Measurements from ENCODE around the gene SYT12.

The SYT12 gene

DNA sequence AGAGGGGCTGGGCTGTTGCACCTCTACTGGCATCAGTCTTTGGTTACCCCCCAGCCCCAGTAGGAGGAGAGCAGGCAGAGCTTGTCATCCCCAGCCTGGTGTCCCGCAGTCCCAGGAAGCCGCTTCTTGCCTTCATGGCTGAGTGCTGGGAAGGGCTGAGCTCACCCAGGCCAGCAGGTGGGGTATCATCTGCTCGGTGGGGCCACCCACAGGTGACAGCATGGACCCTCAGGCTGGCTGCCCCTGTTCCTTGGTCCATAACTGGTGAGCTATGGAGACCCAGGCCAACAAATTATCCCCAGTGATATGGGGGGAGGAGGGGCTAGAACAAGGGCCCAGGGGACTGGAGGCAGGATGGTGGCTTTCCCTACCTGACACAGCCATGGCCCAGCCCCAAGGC, 27.2 kb downstream of the SYT12 start:
- no peak for TF ChIP-seq CTCF (IDR thresholded peaks at IDR 0.05; ENCODE audit: poor library complexity, severe bottlenecking)
- no peak overlapping the region for H3K27ac ChIP-seq (ENCODE audit: poor library complexity, severe bottlenecking)
- peaks cover 10% of the 10 kb centered on the region for H3K4me1 ChIP-seq (ENCODE audit: insufficient read depth, poor library complexity, severe bottlenecking)
- no peaks in the 10 kb centered on the region for H3K27me3 ChIP-seq (ENCODE audit: insufficient read depth, poor library complexity, severe bottlenecking)
- H3K36me3 ChIP-seq (ENCODE audit: low read depth), result no peaks in the 10 kb centered on the region
- H3K9me3 ChIP-seq (ENCODE audit: severe bottlenecking), result no peaks in the 10 kb centered on the region
- no peak overlapping the region for H3K4me3 ChIP-seq (ENCODE audit: severe bottlenecking)
- ATAC-seq (ENCODE audit: low read depth), result no peak
- no peak for DNase-seq (ENCODE audit: low spot score)

DNA sequence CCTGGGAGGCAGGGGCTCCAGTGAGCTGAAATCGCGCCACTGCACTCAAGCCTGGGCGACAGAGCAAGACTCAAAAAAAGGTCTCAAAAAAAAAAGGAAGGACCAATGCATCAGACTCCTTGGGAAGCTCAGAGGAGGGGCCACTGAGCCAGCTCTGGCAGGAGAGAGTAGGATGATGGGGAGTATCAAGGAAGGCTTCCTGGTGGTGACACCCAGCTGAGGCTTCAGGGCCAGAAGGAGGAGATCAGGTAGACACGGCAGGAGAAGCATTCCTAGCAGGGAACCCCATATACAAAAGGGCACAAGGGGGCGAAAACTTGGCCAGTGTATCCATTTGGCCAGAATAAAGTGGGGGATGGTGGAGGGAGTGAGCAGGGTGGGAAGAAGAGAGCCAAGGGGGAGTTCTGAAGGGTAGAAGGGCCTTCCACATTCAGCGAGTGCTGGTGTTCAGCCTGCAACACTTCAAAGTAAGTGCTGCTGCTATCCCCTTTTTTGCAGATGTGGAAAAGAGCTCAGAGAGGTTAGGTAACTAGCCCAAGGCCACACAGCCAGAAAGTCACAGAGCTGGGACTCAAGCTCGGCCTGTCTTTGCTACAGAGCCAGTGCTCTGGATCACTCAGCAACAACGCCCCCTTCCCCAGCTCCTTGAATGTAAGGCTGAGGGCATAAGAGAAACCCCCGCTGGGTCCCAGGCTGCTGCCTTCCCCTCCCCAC, 28.4 kb downstream of the SYT12 start:
- H3K36me3 ChIP-seq (ENCODE audit: low read depth), result no peaks in the 10 kb centered on the region
- H3K27ac ChIP-seq (ENCODE audit: poor library complexity, severe bottlenecking), result no peak overlapping the region
- TF ChIP-seq CTCF (IDR thresholded peaks at IDR 0.05; ENCODE audit: poor library complexity, severe bottlenecking), result no peak
- no peak overlapping the region for H3K4me3 ChIP-seq (ENCODE audit: severe bottlenecking)
- no peaks in the 10 kb centered on the region for H3K27me3 ChIP-seq (ENCODE audit: insufficient read depth, poor library complexity, severe bottlenecking)
- ATAC-seq (ENCODE audit: low read depth) (no peak), DNase-seq (ENCODE audit: low spot score) (no peak)
- no peaks in the 10 kb centered on the region for H3K9me3 ChIP-seq (ENCODE audit: severe bottlenecking)
- H3K4me1 ChIP-seq (ENCODE audit: insufficient read depth, poor library complexity, severe bottlenecking), result peaks cover 17% of the 10 kb centered on the region

DNA sequence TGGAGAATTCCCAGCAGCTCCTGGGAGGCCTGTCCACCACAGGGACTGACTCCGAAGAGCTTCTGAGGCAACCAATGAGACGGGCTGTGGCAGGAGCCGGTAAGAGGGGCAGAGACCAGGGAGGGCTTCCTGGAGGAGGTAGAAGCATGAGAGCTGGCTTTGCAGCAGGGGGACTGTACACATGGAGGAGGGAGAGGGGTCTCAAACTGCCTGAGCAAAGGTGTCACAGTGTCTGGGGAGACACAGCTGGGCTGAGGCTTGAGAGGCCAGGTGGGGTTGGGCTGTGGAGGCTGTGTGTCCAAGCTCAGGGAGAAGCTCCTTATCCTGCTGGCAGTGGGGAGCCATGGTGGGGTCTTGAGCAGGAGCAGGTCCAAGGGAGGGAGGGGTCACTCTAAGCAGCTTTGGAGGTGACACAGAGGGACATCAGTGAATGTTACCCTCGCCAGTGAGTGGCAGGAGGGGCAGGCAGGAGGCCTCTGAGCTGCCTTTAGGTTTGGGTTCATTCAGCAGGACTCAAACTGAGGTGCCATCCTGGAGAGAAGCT, 29.1 kb downstream of the SYT12 start:
- no peak for TF ChIP-seq CTCF (IDR thresholded peaks at IDR 0.05; ENCODE audit: poor library complexity, severe bottlenecking)
- no peaks in the 10 kb centered on the region for H3K36me3 ChIP-seq (ENCODE audit: low read depth)
- peaks cover 17% of the 10 kb centered on the region for H3K4me1 ChIP-seq (ENCODE audit: insufficient read depth, poor library complexity, severe bottlenecking)
- no peaks in the 10 kb centered on the region for H3K9me3 ChIP-seq (ENCODE audit: severe bottlenecking)
- no peak for DNase-seq (ENCODE audit: low spot score)
- no peaks in the 10 kb centered on the region for H3K27me3 ChIP-seq (ENCODE audit: insufficient read depth, poor library complexity, severe bottlenecking)
- H3K4me3 ChIP-seq (ENCODE audit: severe bottlenecking), result no peak overlapping the region
- no peak overlapping the region for H3K27ac ChIP-seq (ENCODE audit: poor library complexity, severe bottlenecking)
- ATAC-seq (ENCODE audit: low read depth), result no peak

DNA sequence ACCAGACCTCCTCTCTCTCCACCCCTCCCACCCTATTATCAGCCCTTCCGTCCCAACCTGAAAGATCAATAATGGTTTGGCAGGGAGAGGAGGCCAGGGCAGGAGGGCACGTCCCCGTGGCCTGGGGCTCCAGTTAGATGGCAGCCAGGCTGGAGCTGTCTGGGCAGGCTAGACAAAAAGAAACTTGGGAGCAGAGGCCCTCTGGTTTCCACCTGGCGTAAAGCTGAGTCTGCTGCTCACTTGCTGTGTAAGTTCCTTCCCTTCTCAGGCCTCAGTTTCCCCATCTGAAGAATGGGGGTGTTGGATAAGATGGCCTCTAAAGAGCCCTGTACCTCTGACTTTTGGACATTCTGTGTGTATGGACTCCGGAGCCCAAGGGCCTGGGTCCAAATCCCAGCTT, 30.0 kb downstream of the SYT12 start:
- Histone ChIP-seq H3K27me3 (ENCODE audit: insufficient read depth, poor library complexity, severe bottlenecking) (no peaks in the 10 kb centered on the region), H3K4me1 (ENCODE audit: insufficient read depth, poor library complexity, severe bottlenecking) (peaks cover 21% of the 10 kb centered on the region), H3K27ac (ENCODE audit: poor library complexity, severe bottlenecking) (no peak overlapping the region), H3K36me3 (ENCODE audit: low read depth) (peaks cover under 1% of the 10 kb centered on the region; the same call in 1 of the 2 replicates), H3K4me3 (ENCODE audit: severe bottlenecking) (no peak overlapping the region), H3K9me3 (ENCODE audit: severe bottlenecking) (no peaks in the 10 kb centered on the region)
- no peak for DNase-seq (ENCODE audit: low spot score)
- no peak for ATAC-seq (ENCODE audit: low read depth)
- no peak for TF ChIP-seq CTCF (IDR thresholded peaks at IDR 0.05; ENCODE audit: poor library complexity, severe bottlenecking)

DNA sequence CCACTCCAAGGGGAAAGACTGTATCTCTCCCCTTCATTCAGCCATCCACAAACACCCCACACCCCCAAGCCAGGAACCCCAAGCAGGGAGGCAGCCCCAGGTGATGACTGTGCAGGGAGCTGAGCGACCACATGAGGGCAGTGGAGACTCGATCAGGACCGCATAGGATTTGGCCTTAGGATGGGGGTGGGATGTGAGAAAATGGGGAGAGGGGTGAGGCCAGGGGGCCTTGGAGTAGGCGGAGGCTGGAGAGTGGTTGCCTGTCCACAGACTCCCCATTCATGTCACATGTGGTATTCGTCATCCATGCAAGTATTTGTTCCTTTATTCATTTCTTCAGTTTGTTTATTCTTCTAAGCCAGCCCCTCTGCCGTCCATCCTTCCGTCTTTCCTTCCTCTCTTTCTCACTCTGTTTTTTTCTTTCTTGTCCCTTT, 31.0 kb downstream of the SYT12 start:
- Histone ChIP-seq H3K9me3 (ENCODE audit: severe bottlenecking) (no peaks in the 10 kb centered on the region), H3K4me1 (ENCODE audit: insufficient read depth, poor library complexity, severe bottlenecking) (peaks cover 21% of the 10 kb centered on the region), H3K36me3 (ENCODE audit: low read depth) (peaks cover 10% of the 10 kb centered on the region), H3K27me3 (ENCODE audit: insufficient read depth, poor library complexity, severe bottlenecking) (no peaks in the 10 kb centered on the region), H3K4me3 (ENCODE audit: severe bottlenecking) (no peak overlapping the region), H3K27ac (ENCODE audit: poor library complexity, severe bottlenecking) (peak overlapping the region; percentile 95)
- peak; percentile 92 for TF ChIP-seq CTCF (IDR thresholded peaks at IDR 0.05; ENCODE audit: poor library complexity, severe bottlenecking)
- ATAC-seq (ENCODE audit: low read depth) (peak; percentile 19; the same call in 1 of the 3 replicates), DNase-seq (ENCODE audit: low spot score) (no peak)

All from RWPE2 (cell line).